RWPE2 (cell line): ENCODE results near the gene SMPD2.

ENCODE experiments used
- ATAC-seq: fragments of 200-7000 bp; cut with Tn5 transposase; 3 replicates; pipeline ENCODE4 v1.9.1; 2021; ENCODE audit warnings: low read depth
- DNase-seq: peaks from one replicate; pipeline ENCODE4 v3.0.0-alpha.2; 2020; ENCODE audit warnings: low spot score
- H3K27ac ChIP-seq: fragments of 450-650 bp; 2 replicates; pipeline ENCODE4 v1.5.1; 2017; ENCODE audit warnings: mild to moderate bottlenecking; ENCODE audit not compliant: poor library complexity, severe bottlenecking
- H3K27me3 ChIP-seq: fragments of 250-450 bp; sonication (Bioruptor Pico); 2 replicates; pipeline ENCODE4 v1.5.1; 2021; ENCODE audit warnings: mild to moderate bottlenecking, moderate library complexity; ENCODE audit not compliant: insufficient read depth, poor library complexity, severe bottlenecking
- H3K36me3 ChIP-seq: fragments of 250-450 bp; sonication (Bioruptor Pico); 2 replicates; pipeline ENCODE4 v1.5.1; 2020; ENCODE audit warnings: low read depth, mild to moderate bottlenecking, moderate library complexity
- H3K4me1 ChIP-seq: fragments of 250-450 bp; sonication (Bioruptor Pico); 2 replicates; pipeline ENCODE4 v1.5.1; 2021; ENCODE audit warnings: mild to moderate bottlenecking, moderate library complexity; ENCODE audit not compliant: insufficient read depth, poor library complexity, severe bottlenecking
- H3K4me3 ChIP-seq: fragments of 250-450 bp; sonication (Bioruptor Pico); 2 replicates; pipeline ENCODE4 v1.5.1; 2021; ENCODE audit warnings: mild to moderate bottlenecking, moderate library complexity; ENCODE audit not compliant: severe bottlenecking
- H3K9me3 ChIP-seq: fragments of 250-450 bp; sonication (Bioruptor Pico); 2 replicates; pipeline ENCODE4 v1.5.1; 2021; ENCODE audit warnings: mild to moderate bottlenecking, moderate library complexity; ENCODE audit not compliant: severe bottlenecking
- CTCF ChIP-seq: fragments of 450-650 bp; IDR thresholded peaks from one replicate; pipeline ENCODE4 v1.5.1; 2017; ENCODE audit warnings: mild to moderate bottlenecking, moderate library complexity; ENCODE audit not compliant: poor library complexity, severe bottlenecking

The SMPD2 gene

GRCh38 chr6:109482905-109483734 lies 42.6 kb downstream of the SMPD2 start, which contains the start of gene ZBTB24:
TSS of gene ZBTB24 (minus strand) at chr6:109483219. CDS start at chr6:109482026, 1,193 bp downstream.
- H3K4me1 ChIP-seq, result peaks cover 25% of the 10 kb centered on the region
- peak within 1 kb of the TSS; percentile 12 for H3K27ac ChIP-seq
- peaks cover 37% of the 10 kb centered on the region for H3K36me3 ChIP-seq
- ATAC-seq, result peak; percentile 86
- peak; percentile 86 for DNase-seq
- no peak for TF ChIP-seq CTCF
- no peaks in the 10 kb centered on the region for H3K9me3 ChIP-seq
- no peaks in the 10 kb centered on the region for H3K27me3 ChIP-seq
- H3K4me3 ChIP-seq, result peak within 1 kb of the TSS; percentile 98

GRCh38 chr6:109483735-109484057 lies 43.2 kb downstream of the SMPD2 start:
- Histone ChIP-seq H3K27me3 (no peaks in the 10 kb centered on the region), H3K4me1 (peaks cover 25% of the 10 kb centered on the region), H3K27ac (no peak overlapping the region), H3K4me3 (peak overlapping the region; percentile 25), H3K36me3 (peaks cover 32% of the 10 kb centered on the region), H3K9me3 (no peaks in the 10 kb centered on the region)
- no peak for DNase-seq
- TF ChIP-seq CTCF, result no peak
- no peak for ATAC-seq

DNA sequence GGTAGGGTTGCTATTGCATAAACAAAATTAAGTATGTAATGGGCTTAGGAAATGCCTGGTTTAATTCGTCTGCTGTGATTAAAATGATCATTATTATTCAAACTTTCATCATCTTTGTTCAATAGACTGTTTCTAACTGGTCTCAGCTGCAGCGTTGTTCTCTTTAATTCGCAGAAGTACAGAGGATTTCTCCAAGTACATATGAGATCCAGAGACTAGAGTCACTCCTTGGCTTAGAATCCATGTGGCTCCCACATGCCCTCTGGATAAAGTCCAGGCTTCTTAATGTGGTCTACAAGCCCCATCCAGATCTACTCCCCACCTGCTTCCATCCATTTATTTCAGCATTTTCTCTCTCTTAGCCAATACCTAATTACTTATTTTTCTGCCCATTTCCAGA lies 43.6 kb downstream of the SMPD2 start:
- Histone ChIP-seq H3K36me3 (peaks cover 27% of the 10 kb centered on the region), H3K27me3 (no peaks in the 10 kb centered on the region), H3K27ac (no peak overlapping the region), H3K4me1 (peaks cover 21% of the 10 kb centered on the region), H3K9me3 (no peaks in the 10 kb centered on the region), H3K4me3 (no peak overlapping the region)
- ATAC-seq, result no peak
- TF ChIP-seq CTCF, result no peak
- no peak for DNase-seq

GRCh38 chr6:109485266-109485935 lies 44.9 kb downstream of the SMPD2 start:
- ATAC-seq (no peak), DNase-seq (no peak)
- H3K27me3 ChIP-seq, result no peaks in the 10 kb centered on the region
- no peaks in the 10 kb centered on the region for H3K9me3 ChIP-seq
- no peak overlapping the region for H3K27ac ChIP-seq
- peaks cover 12% of the 10 kb centered on the region for H3K4me1 ChIP-seq
- H3K36me3 ChIP-seq, result peaks cover 17% of the 10 kb centered on the region
- no peak overlapping the region for H3K4me3 ChIP-seq
- no peak for TF ChIP-seq CTCF
